Coronary artery (tissue), 2 donors: ENCODE measurements around the gene LRRK1.

ENCODE experiments used
- DNase-seq: peaks from one replicate; pipeline ENCODE4 v3.0.0-alpha.2; 2017; ENCODE audit warnings: low spot score
- H3K27ac ChIP-seq, 2 donors: fragments of 200-600 bp; sonication (generic); one replicate each; pipeline ENCODE4 v1.5.1; 2016 to 2019
- H3K4me3 ChIP-seq: fragments of 200-600 bp; sonication (generic); 2 replicates; pipeline ENCODE4 v1.5.1; 2016; ENCODE audit warnings: mild to moderate bottlenecking, moderate library complexity
- CTCF ChIP-seq: fragments of 200-600 bp; sonication (generic); IDR thresholded peaks from one replicate; pipeline ENCODE4 v1.5.1; 2019; ENCODE audit warnings: antibody characterized with exemption

Gene LRRK1

DNA sequence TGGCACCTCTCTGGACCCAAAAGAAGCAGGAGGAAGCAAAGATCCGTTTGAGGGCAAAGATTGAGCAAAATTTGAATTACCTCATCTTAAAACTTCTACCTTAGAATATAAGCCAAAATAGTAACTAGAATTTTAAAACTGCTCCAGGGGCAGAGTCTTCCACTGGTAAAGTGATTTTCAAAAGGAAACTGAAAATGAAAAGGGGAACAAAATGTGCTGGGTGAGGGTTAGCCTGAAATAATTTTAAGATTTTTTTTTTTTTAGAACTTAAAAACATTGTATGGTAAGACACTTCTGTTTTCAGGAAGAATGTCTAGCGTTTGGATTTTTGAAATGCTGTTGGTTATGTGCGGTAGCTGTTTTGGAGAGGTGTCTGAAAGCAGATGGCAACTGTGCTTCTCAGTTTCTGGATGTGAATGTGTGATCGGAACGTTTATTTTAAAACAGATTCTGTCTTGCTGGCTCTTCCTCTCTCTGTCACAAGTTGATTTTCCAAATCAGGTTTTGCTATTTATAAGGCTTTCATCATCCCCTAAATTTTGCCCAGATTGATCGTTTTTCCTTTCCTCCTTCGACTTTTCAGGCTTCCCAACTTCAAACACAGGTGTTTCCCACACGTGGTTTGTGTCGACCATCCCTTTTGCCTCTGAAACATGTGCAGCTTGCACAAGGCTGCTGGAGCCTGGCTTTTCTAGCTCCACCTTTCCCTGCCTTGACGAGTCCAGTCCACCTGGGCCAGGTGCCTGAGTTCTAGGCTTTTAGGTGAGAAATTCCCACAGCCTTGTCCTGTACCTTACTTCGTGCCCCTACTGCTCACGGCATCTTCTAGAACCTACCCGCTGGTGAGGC lies 3.3 kb downstream of the LRRK1 start:
- Histone ChIP-seq H3K27ac (no peak overlapping the region), H3K4me3 (no peak overlapping the region)
- TF ChIP-seq CTCF = no peak
- no peak for DNase-seq

- TF ChIP-seq CTCF = no peak
- Histone ChIP-seq H3K4me3 (no peak overlapping the region), H3K27ac (no peak overlapping the region)
- no peak for DNase-seq
These were observed 3.9 kb downstream of the LRRK1 start for GRCh38 chr15:100923076-100923475.

DNA sequence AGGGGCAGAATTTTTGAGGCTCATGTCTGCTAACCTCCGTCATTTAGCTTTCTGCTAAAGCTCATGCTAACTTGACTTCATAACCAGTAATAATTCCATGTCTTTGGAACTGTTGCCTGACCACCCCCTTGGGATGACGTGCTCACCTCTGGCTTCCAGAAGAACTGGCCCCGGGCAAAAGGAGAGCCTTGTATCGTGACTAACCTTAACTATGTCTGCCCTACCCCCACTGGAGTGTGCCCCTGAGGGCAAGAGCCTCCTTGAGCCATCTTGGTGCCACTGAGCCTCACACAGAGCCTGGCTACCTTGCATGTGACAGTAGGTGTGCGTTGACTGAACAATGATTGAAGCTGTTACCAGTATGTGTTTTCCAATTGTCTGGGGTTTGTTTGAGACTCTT lies 4.7 kb downstream of the LRRK1 start:
- no peak for DNase-seq

DNA sequence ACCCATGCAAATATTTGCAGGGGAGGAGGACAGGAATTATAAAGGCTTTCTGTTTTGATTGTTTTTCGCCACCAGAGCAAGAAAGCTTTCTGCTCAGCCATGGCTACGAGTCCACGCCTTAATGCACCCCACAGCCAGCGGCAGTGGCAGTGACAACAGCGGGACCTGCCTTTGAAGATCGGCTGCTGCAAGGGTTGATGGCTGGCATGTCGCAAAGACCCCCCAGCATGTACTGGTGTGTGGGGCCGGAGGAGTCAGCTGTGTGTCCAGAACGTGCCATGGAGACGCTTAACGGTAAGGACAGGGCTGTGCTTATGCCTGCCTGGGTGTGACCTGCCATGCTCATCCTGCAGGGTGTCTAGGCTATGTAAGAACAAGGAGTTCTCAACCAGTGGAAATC lies 5.3 kb downstream of the LRRK1 start:
- H3K4me3 ChIP-seq = no peak overlapping the region
- H3K27ac ChIP-seq = no peak overlapping the region
- TF ChIP-seq CTCF = no peak
- DNase-seq = no peak

More for the DNA sequence above, 4.7 kb downstream of the LRRK1 start:
- Histone ChIP-seq H3K4me3 (no peak overlapping the region), H3K27ac (no peak overlapping the region)
- no peak for TF ChIP-seq CTCF

GRCh38 chr15:100925480-100925879 lies 6.3 kb downstream of the LRRK1 start:
- TF ChIP-seq CTCF = no peak
- DNase-seq = no peak
- H3K4me3 ChIP-seq = no peak overlapping the region
- no peak overlapping the region for H3K27ac ChIP-seq

DNA sequence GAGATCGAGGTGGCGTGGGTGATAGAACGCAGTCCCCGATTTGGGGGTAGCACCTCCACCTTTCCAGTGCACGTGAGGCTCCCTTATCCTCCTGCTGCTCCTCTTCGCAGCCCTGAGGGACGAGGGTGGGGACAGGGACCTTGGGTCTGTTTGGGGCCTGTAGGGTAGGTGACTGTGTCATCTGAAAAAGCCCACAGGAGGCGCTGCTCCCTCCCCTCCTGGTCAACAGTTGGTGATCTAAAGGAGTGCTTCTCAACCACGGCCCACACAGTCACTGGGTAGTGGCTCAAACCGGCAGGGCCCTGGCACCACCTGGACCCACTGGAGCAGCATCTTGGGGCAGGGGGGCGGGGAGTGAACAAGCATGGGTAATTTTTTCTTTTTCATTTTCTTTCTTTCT lies 7.1 kb downstream of the LRRK1 start:
- no peak overlapping the region for H3K27ac ChIP-seq
- no peak for DNase-seq
- TF ChIP-seq CTCF = no peak
- no peak overlapping the region for H3K4me3 ChIP-seq
